Mesendoderm (in vitro differentiated cells): Measurements from ENCODE around the gene SRSF8.

Experiments used
- DNase-seq: peaks from one replicate; pipeline ENCODE4 v3.0.0; 2013
- H2AK5ac ChIP-seq: 2 replicates; pipeline ENCODE4 v1.6.1; 2013; ENCODE audit warnings: low read length, inconsistent platforms
- H2BK120ac ChIP-seq: 2 replicates; pipeline ENCODE4 v1.6.1; 2013; ENCODE audit warnings: low read depth, mild to moderate bottlenecking, low read length, moderate library complexity, mixed read lengths
- H2BK15ac ChIP-seq: replicated peaks from 2 replicates; pipeline ENCODE4 v1.6.1; 2013; ENCODE audit warnings: low read depth, mild to moderate bottlenecking, moderate library complexity
- H2BK5ac ChIP-seq: 2 replicates; pipeline ENCODE4 v1.6.1; 2013; ENCODE audit warnings: low read length, inconsistent platforms
- H3K18ac ChIP-seq: 2 replicates; pipeline ENCODE4 v1.6.1; 2013; ENCODE audit warnings: mild to moderate bottlenecking, low read length, mixed read lengths
- H3K23ac ChIP-seq: one replicate; pipeline ENCODE4 v1.6.1; 2013; ENCODE audit warnings: low read length
- H3K27ac ChIP-seq: 2 replicates; pipeline ENCODE4 v1.5.1; 2013; ENCODE audit warnings: low read depth, mild to moderate bottlenecking, inconsistent platforms, low read length, moderate library complexity
- H3K27me3 ChIP-seq: 2 replicates; pipeline ENCODE4 v1.6.1; 2013; ENCODE audit warnings: low read length, control low read depth, mild to moderate bottlenecking, inconsistent platforms; ENCODE audit not compliant: insufficient read depth, poor library complexity
- H3K36me3 ChIP-seq: 2 replicates; pipeline ENCODE4 v1.6.1; 2013; ENCODE audit warnings: low read length, inconsistent platforms; ENCODE audit not compliant: control insufficient read depth, insufficient read depth
- H3K4ac ChIP-seq: one replicate; pipeline ENCODE4 v1.6.1; 2013; ENCODE audit warnings: low read depth, mild to moderate bottlenecking, low read length, moderate library complexity
- H3K4me1 ChIP-seq: 2 replicates; pipeline ENCODE4 v1.6.1; 2013; ENCODE audit warnings: low read depth, low read length, inconsistent platforms; ENCODE audit not compliant: control insufficient read depth
- H3K4me2 ChIP-seq: 2 replicates; pipeline ENCODE4 v1.6.1; 2013; ENCODE audit warnings: low read length
- H3K4me3 ChIP-seq: 2 replicates; pipeline ENCODE4 v1.5.1; 2013; ENCODE audit warnings: mild to moderate bottlenecking, low read length
- H3K56ac ChIP-seq: one replicate; pipeline ENCODE4 v1.6.1; 2013; ENCODE audit warnings: low read length
- H3K79me1 ChIP-seq: 2 replicates; pipeline ENCODE4 v1.6.1; 2013; ENCODE audit warnings: low read length, inconsistent platforms
- H3K79me2 ChIP-seq: 2 replicates; pipeline ENCODE4 v1.6.1; 2013; ENCODE audit warnings: mild to moderate bottlenecking, low read length; ENCODE audit not compliant: control insufficient read depth, insufficient read depth
- H3K9ac ChIP-seq: 2 replicates; pipeline ENCODE4 v1.6.1; 2013; ENCODE audit warnings: low read length, inconsistent platforms
- H4K5ac ChIP-seq: one replicate; pipeline ENCODE4 v1.6.1; 2013; ENCODE audit warnings: low read length
- H4K8ac ChIP-seq: one replicate; pipeline ENCODE4 v1.6.1; 2013; ENCODE audit warnings: low read depth, mild to moderate bottlenecking, control low read depth, low read length, moderate library complexity
- WGBS: extraction: QIAGEN DNeasy Blood & Tissue Kit; methylation state at CpG from one replicate; pipeline ENCODE4 v1.1.7; 2013; ENCODE audit warnings: low lambda C conversion rate, missing lambda C conversion rate; ENCODE audit not compliant: insufficient coverage; ENCODE audit errors: extremely low coverage; 5-methylcytosine and 5-hydroxymethylcytosine counted together

SRSF8 gene

GRCh38 chr11:95059046-95059445 lies 7.7 kb upstream of the SRSF8 start:
- Histone ChIP-seq H2BK5ac (no peak overlapping the region), H3K79me2 (no peaks in the 10 kb centered on the region), H3K18ac (no peak overlapping the region), H2BK15ac (no peak overlapping the region), H3K4me1 (no peaks in the 10 kb centered on the region), H4K5ac (no peak overlapping the region), H3K9ac (no peak overlapping the region), H3K4me3 (no peak overlapping the region), H4K8ac (no peak overlapping the region), H3K56ac (no peak overlapping the region), H3K23ac (no peak overlapping the region), H3K36me3 (no peaks in the 10 kb centered on the region), H3K27ac (no peak overlapping the region), H3K4ac (no peak overlapping the region), H3K4me2 (no peak overlapping the region), H2AK5ac (no peak overlapping the region), H3K79me1 (no peaks in the 10 kb centered on the region), H2BK120ac (no peak overlapping the region), H3K27me3 (no peaks in the 10 kb centered on the region)
- DNase-seq, result no peak
- no CpG with 5 or more reads among the region's 6 CpGs for WGBS

DNA sequence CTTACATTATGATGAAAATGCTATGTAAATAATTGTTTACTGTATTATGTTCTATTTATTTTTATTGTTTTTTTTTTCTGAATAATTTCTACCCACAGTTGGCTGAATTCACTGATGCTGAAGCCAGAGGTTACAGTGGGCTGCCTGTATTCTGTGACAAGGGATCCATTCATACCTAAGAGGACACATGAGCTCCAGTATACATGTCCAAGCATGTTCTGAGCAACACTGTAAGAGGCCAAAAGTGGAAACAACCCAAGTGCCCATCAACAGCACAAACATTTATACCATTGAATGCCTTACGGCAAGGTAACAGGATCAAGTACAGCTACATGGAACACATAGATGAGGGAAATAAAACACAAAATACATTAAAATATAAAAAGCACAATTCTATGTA lies 1.4 kb upstream of the SRSF8 start:
- no peak overlapping the region for H3K4ac ChIP-seq
- H3K9ac ChIP-seq, result no peak overlapping the region
- no peak overlapping the region for H2BK120ac ChIP-seq
- H3K79me2 ChIP-seq, result no peaks in the 10 kb centered on the region
- no peak overlapping the region for H3K56ac ChIP-seq
- no peaks in the 10 kb centered on the region for H3K27me3 ChIP-seq
- no peak overlapping the region for H3K23ac ChIP-seq
- H2BK15ac ChIP-seq, result no peak overlapping the region
- no peak overlapping the region for H4K5ac ChIP-seq
- no peak overlapping the region for H3K18ac ChIP-seq
- H4K8ac ChIP-seq, result no peak overlapping the region
- H3K4me1 ChIP-seq, result no peaks in the 10 kb centered on the region
- H3K79me1 ChIP-seq, result no peaks in the 10 kb centered on the region
- H3K36me3 ChIP-seq, result no peaks in the 10 kb centered on the region
- no peak overlapping the region for H2BK5ac ChIP-seq
- H3K4me2 ChIP-seq, result no peak overlapping the region
- WGBS, result no CpG with 5 or more reads among the region's 1 CpG
- no peak overlapping the region for H2AK5ac ChIP-seq
- H3K4me3 ChIP-seq, result no peak overlapping the region
- H3K27ac ChIP-seq, result no peak overlapping the region
- DNase-seq, result no peak

DNA sequence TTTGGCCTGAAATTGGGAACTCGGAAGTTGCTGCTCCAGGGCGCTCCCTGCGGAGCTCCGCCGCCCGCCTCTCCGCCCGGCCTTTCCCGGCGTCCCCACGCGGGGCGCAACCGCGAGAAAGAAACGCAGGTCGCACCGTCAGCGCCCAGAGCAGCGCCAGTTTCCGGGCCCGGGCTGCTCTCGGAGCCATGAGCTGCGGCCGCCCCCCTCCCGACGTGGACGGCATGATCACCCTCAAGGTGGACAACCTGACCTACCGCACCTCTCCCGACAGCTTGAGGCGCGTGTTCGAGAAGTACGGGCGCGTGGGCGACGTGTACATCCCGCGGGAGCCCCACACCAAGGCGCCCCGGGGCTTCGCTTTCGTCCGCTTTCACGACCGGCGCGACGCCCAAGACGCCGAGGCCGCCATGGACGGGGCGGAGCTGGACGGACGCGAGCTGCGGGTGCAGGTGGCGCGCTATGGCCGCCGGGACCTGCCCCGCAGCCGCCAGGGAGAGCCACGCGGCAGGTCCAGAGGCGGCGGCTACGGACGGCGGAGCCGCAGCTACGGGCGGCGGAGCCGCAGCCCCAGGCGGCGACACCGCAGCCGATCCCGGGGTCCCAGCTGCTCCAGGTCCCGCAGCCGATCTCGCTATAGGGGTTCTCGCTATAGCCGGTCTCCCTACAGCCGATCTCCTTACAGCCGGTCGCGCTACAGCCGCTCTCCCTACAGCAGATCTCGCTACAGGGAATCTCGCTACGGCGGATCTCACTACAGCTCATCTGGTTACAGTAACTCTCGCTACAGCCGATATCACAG lies 521 bp downstream of the SRSF8 start:
- Histone ChIP-seq H4K5ac (no peak overlapping the region), H3K56ac (peak overlapping the region; percentile 88), H3K4me2 (peak overlapping the region; percentile 74), H2BK5ac (no peak overlapping the region), H3K27ac (peak overlapping the region; percentile 79), H3K23ac (no peak overlapping the region), H3K36me3 (no peaks in the 10 kb centered on the region), H4K8ac (no peak overlapping the region), H2BK120ac (no peak overlapping the region), H3K79me1 (no peaks in the 10 kb centered on the region), H3K9ac (peak overlapping the region; percentile 67), H3K4ac (peak overlapping the region; percentile 64), H2AK5ac (no peak overlapping the region), H3K4me3 (peak overlapping the region; percentile 37), H2BK15ac (no peak overlapping the region), H3K79me2 (no peaks in the 10 kb centered on the region), H3K18ac (peak overlapping the region; percentile 81), H3K27me3 (no peaks in the 10 kb centered on the region), H3K4me1 (no peaks in the 10 kb centered on the region)
- WGBS, result no CpG with 5 or more reads among the region's 98 CpGs
- DNase-seq, result peak; percentile 91

DNA sequence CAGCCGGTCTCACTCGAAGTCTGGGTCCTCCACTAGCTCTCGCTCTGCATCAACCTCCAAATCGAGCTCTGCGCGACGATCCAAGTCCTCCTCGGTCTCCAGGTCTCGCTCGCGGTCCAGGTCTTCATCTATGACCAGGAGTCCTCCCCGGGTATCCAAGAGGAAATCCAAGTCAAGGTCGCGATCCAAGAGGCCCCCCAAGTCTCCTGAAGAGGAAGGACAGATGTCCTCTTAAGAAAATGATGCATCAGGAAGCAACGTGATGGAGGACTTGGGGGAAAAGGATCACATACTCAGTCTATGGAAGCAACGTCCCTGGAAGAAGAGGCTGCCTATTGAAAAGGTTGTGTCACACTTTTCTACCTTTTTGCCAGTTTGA lies 1.1 kb downstream of the SRSF8 start:
- no peaks in the 10 kb centered on the region for H3K27me3 ChIP-seq
- H3K9ac ChIP-seq, result peak overlapping the region; percentile 67
- H3K4me1 ChIP-seq, result no peaks in the 10 kb centered on the region
- H3K27ac ChIP-seq, result peak overlapping the region; percentile 79
- H3K4ac ChIP-seq, result peak overlapping the region; percentile 18
- no peak overlapping the region for H2AK5ac ChIP-seq
- H3K18ac ChIP-seq, result no peak overlapping the region
- peak overlapping the region; percentile 88 for H3K56ac ChIP-seq
- no peak overlapping the region for H4K8ac ChIP-seq
- no peak overlapping the region for H2BK15ac ChIP-seq
- H3K79me1 ChIP-seq, result no peaks in the 10 kb centered on the region
- DNase-seq, result no peak
- no peak overlapping the region for H4K5ac ChIP-seq
- no peak overlapping the region for H2BK5ac ChIP-seq
- H3K4me2 ChIP-seq, result peak overlapping the region; percentile 74
- no peak overlapping the region for H3K23ac ChIP-seq
- H3K79me2 ChIP-seq, result no peaks in the 10 kb centered on the region
- WGBS, result no CpG with 5 or more reads among the region's 16 CpGs
- no peak overlapping the region for H2BK120ac ChIP-seq
- no peaks in the 10 kb centered on the region for H3K36me3 ChIP-seq
- H3K4me3 ChIP-seq, result peak overlapping the region; percentile 37

- no peak overlapping the region for H3K27ac ChIP-seq
- H3K9ac ChIP-seq, result peak overlapping the region; percentile 32
- no peaks in the 10 kb centered on the region for H3K36me3 ChIP-seq
- H3K27me3 ChIP-seq, result no peaks in the 10 kb centered on the region
- H3K56ac ChIP-seq, result peak overlapping the region; percentile 57
- no peak overlapping the region for H2BK5ac ChIP-seq
- no peak overlapping the region for H2BK120ac ChIP-seq
- DNase-seq, result peak; percentile 66
- no peak overlapping the region for H3K4me2 ChIP-seq
- H3K79me2 ChIP-seq, result no peaks in the 10 kb centered on the region
- no peak overlapping the region for H3K4ac ChIP-seq
- H3K18ac ChIP-seq, result no peak overlapping the region
- no peak overlapping the region for H3K4me3 ChIP-seq
- no peaks in the 10 kb centered on the region for H3K4me1 ChIP-seq
- no peak overlapping the region for H3K23ac ChIP-seq
- no peak overlapping the region for H4K8ac ChIP-seq
- no peak overlapping the region for H2AK5ac ChIP-seq
- no peak overlapping the region for H2BK15ac ChIP-seq
- no peak overlapping the region for H4K5ac ChIP-seq
- H3K79me1 ChIP-seq, result no peaks in the 10 kb centered on the region
- no CpG with 5 or more reads among the region's 5 CpGs for WGBS
Measured at GRCh38 chr11:95068549-95068948, 1.8 kb downstream of the SRSF8 start.

- H3K79me2 ChIP-seq, result no peaks in the 10 kb centered on the region
- H3K27ac ChIP-seq, result no peak overlapping the region
- H3K4me2 ChIP-seq, result no peak overlapping the region
- no peak for DNase-seq
- H3K23ac ChIP-seq, result no peak overlapping the region
- no peaks in the 10 kb centered on the region for H3K27me3 ChIP-seq
- no peaks in the 10 kb centered on the region for H3K36me3 ChIP-seq
- no peak overlapping the region for H4K8ac ChIP-seq
- no peak overlapping the region for H3K9ac ChIP-seq
- H2BK5ac ChIP-seq, result no peak overlapping the region
- H3K4me3 ChIP-seq, result no peak overlapping the region
- no peak overlapping the region for H2BK15ac ChIP-seq
- H3K4me1 ChIP-seq, result no peaks in the 10 kb centered on the region
- H2BK120ac ChIP-seq, result no peak overlapping the region
- no peak overlapping the region for H4K5ac ChIP-seq
- H2AK5ac ChIP-seq, result no peak overlapping the region
- H3K56ac ChIP-seq, result no peak overlapping the region
- no peak overlapping the region for H3K4ac ChIP-seq
- no peak overlapping the region for H3K18ac ChIP-seq
- H3K79me1 ChIP-seq, result no peaks in the 10 kb centered on the region
- WGBS, result no CpG with 5 or more reads among the region's 1 CpG
Measured at GRCh38 chr11:95070471-95070870, 3.8 kb downstream of the SRSF8 start.
